Endothelial cell of umbilical vein (primary cell): Measurements from ENCODE around the gene GLRX5. TPM values are rescaled to one million over a fixed set of nuclear protein-coding genes. Genes with fewer than 3 reads are reported as not detected.

Source experiments
- BruUV-seq: library from RNA; stranded (reverse); fragments of 400-500 nt; replicated peaks from 2 replicates; lab custom pipeline; 2021; lab: Mats Ljungman, UMichigan
- CTCF ChIA-PET: fragments of 300-600, 350-600 bp; sonication (Branson Sonifier 250); formaldehyde crosslinking; loops from one replicate; lab custom pipeline; 2021; ENCODE audit warnings: antibody characterized with exemption, inconsistent platforms; lab: Charles Lee
- POLR2A ChIA-PET: fragments of 300-600, 350-600 bp; sonication (Branson Sonifier 250); formaldehyde crosslinking; loops from one replicate; lab custom pipeline; 2021; ENCODE audit warnings: antibody characterized with exemption, inconsistent platforms; lab: Charles Lee
- DNase-seq: peaks from one replicate; pipeline ENCODE4 v3.0.0-alpha.2; 2011; ENCODE audit warnings: low read depth, low spot score
- FAIRE-seq: peaks from 2 replicates; lab custom pipeline; 2011; peaks lifted over from hg19 to GRCh38; lab: Jason Lieb, UNC
- H2AFZ ChIP-seq: 2 replicates; pipeline ENCODE4 v1.6.0; 2012; ENCODE audit warnings: low read depth, low read length, control low read depth, inconsistent platforms
- H3K27ac ChIP-seq: 2 replicates; pipeline ENCODE4 v1.5.1; 2011; ENCODE audit warnings: low read depth, mild to moderate bottlenecking, control low read depth, low read length, moderate library complexity; ENCODE audit not compliant: insufficient read depth
- H3K27me3 ChIP-seq, 2 experiments: 2 replicates each; pipeline versions ENCODE4 v1.6.0 to v1.6.1; 2011; ENCODE audit warnings: low read length in 2 of 2, mixed read lengths in 1 of 2; ENCODE audit not compliant: control insufficient read depth in 2 of 2, insufficient read depth in 2 of 2
- H3K36me3 ChIP-seq, 2 experiments: 2 replicates in 1 of 2; 3 replicates in 1 of 2; pipeline ENCODE4 v1.5.1; 2011; ENCODE audit warnings: low read length in 2 of 2, mild to moderate bottlenecking in 1 of 2, moderate library complexity in 1 of 2; ENCODE audit not compliant: control insufficient read depth in 2 of 2, insufficient read depth in 2 of 2; ENCODE audit errors: extremely low read depth in 1 of 2
- H3K4me1 ChIP-seq: 3 replicates; pipeline ENCODE4 v1.5.1; 2011; ENCODE audit warnings: mild to moderate bottlenecking, low read length; ENCODE audit not compliant: control insufficient read depth, insufficient read depth; ENCODE audit errors: extremely low read depth
- H3K4me2 ChIP-seq: 2 replicates; pipeline ENCODE4 v1.6.1; 2011; ENCODE audit warnings: low read length, control low read depth, mixed read lengths; ENCODE audit not compliant: insufficient read depth
- H3K4me3 ChIP-seq, 3 experiments: fragments of 200-600 bp in 1 of 3; sonication (generic), shearing (Covaris generic) in 1 of 3; replicated peaks in 1 of 3; 2 replicates each; pipeline ENCODE4 v1.5.1; 2011 to 2016; ENCODE audit warnings: control low read depth in 3 of 3, low read length in 3 of 3, mild to moderate bottlenecking in 2 of 3, inconsistent platforms in 1 of 3, low read depth in 1 of 3, moderate library complexity in 1 of 3; ENCODE audit not compliant: insufficient read depth in 1 of 3
- H3K79me2 ChIP-seq: 2 replicates; pipeline ENCODE4 v1.6.0; 2012; ENCODE audit warnings: low read length, inconsistent platforms; ENCODE audit not compliant: control insufficient read depth, insufficient read depth
- H3K9ac ChIP-seq: replicated peaks from 2 replicates; pipeline ENCODE3; 2011; ENCODE audit warnings: low read length, control low read depth; ENCODE audit not compliant: insufficient read depth; ENCODE audit errors: extremely low read depth
- H3K9me1 ChIP-seq: replicated peaks from 3 replicates; pipeline ENCODE4 v1.6.0; 2011; ENCODE audit warnings: mild to moderate bottlenecking, low read length; ENCODE audit not compliant: control insufficient read depth, insufficient read depth; ENCODE audit errors: extremely low read depth
- H3K9me3 ChIP-seq: replicated peaks from 2 replicates; pipeline ENCODE4 v1.5.1; 2012; ENCODE audit warnings: low read length, inconsistent platforms; ENCODE audit not compliant: control insufficient read depth, insufficient read depth
- H4K20me1 ChIP-seq: replicated peaks from 2 replicates; pipeline ENCODE3; 2011; ENCODE audit warnings: mild to moderate bottlenecking, low read length; ENCODE audit not compliant: control insufficient read depth, insufficient read depth; ENCODE audit errors: extremely low read depth
- EZH2 ChIP-seq: IDR thresholded peaks from 2 replicates; pipeline ENCODE4 v1.6.1; 2012; ENCODE audit warnings: borderline replicate concordance, low read depth, mild to moderate bottlenecking, moderate library complexity, low read length, inconsistent platforms; ENCODE audit not compliant: severe bottlenecking
- FOS ChIP-seq: IDR thresholded peaks from 2 replicates; pipeline ENCODE4 v1.6.1; 2011; ENCODE audit warnings: mild to moderate bottlenecking, low read length, moderate library complexity, borderline replicate concordance; ENCODE audit not compliant: insufficient read depth
- GATA2 ChIP-seq: IDR thresholded peaks from 2 replicates; pipeline ENCODE4 v1.7.0; 2011; ENCODE audit warnings: low read depth, mild to moderate bottlenecking, moderate library complexity, mixed read lengths, low read length; ENCODE audit not compliant: insufficient read length, insufficient read depth
- JUN ChIP-seq: IDR thresholded peaks from 2 replicates; pipeline ENCODE4 v1.6.1; 2011; ENCODE audit warnings: borderline replicate concordance, low read depth; ENCODE audit not compliant: insufficient read length, insufficient read depth
- MYC ChIP-seq: IDR thresholded peaks from one replicate; pipeline ENCODE4 v1.6.1; 2011; ENCODE audit warnings: mild to moderate bottlenecking, low read depth, low read length
- POLR2A ChIP-seq: IDR thresholded peaks from 2 replicates; pipeline ENCODE4 v1.6.1; 2012; ENCODE audit warnings: low read depth, mild to moderate bottlenecking, control low read depth, low read length
- POLR2AphosphoS5 ChIP-seq: IDR thresholded peaks from 2 replicates; pipeline ENCODE4 v1.6.1; 2012; ENCODE audit warnings: low read depth, mild to moderate bottlenecking, control low read depth, low read length, moderate library complexity; ENCODE audit not compliant: insufficient read depth
- dilution Hi-C: fragments of 300-500 bp; cut with MboI; formaldehyde crosslinking; loops from one replicate; pipeline ENCODE4 v1.15.0; 2019; ENCODE audit warnings: low sequenced_read_pairs; ENCODE audit not compliant: extremely low pct_ligation_motif_present
- intact Hi-C: fragments of 100-400 bp; cut with micrococcal nuclease; formaldehyde crosslinking; loops from one replicate; pipeline ENCODE4 v1.10.0; 2022
- polyA plus RNA-seq, 4 experiments: library from polyadenylated mRNA; depleted of rRNA in 3 of 4; stranded (reverse) in 3 of 4; unstranded in 1 of 4; fragments of >200 nt; gene quantifications; 2 replicates each; pipeline versions ENCODE4 v1.2.1 to v1.2.3, GENCODE V29; 2011 to 2012; ENCODE audit warnings: missing spikeins in 1 of 4
- total RNA-seq: library from RNA; stranded (reverse); gene quantifications from 2 replicates; pipeline ENCODE4 v1.2.3, GENCODE V29; 2021
- TF ChIP-seq, protein P1 (sequence below), 2 donors: IDR thresholded peaks; 1 replicate in 1 of 2; 2 replicates in 1 of 2; pipeline ENCODE4 v1.5.1; 2011; ENCODE audit warnings: low read length in 2 of 2, mild to moderate bottlenecking in 2 of 2, moderate library complexity in 2 of 2, control low read depth in 1 of 2, inconsistent platforms in 1 of 2, low read depth in 1 of 2; ENCODE audit not compliant: insufficient read depth in 1 of 2; ENCODE audit errors: extremely low read depth in 1 of 2
- TF ChIP-seq, protein P2 (sequence below): IDR thresholded peaks from 2 replicates; pipeline ENCODE4 v1.6.1; 2011; ENCODE audit not compliant: insufficient read depth, insufficient read length

GLRX5 gene
- total and polyA plus RNA-seq, 2 donors (not counting 3 experiments of a cell fraction or from before 2014, with no cell fraction given) = 42.6 to 52.0 TPM

DNA sequence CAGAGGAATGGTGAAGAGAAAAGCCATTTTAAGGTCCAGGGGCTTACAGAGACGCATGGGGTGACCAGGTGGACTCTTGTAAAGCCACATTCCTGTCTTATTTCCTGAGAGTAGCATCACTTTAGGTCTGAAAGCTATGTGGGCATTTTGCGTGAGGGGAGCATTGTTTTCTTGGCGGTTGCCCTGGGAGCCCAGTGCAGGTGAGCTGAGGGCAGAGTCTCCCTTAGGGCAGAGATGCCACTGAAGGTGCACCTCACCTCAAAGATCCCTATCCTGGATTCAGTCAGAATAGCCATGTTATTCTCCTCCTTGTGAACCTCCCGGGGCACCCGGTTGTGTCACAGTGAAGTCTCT is 12.4 kb downstream of the GLRX5 start:
- Histone ChIP-seq H3K36me3 (no peaks in the 10 kb centered on the region), H3K4me1 (peaks cover 40% of the 10 kb centered on the region), H4K20me1 (no peaks in the 10 kb centered on the region), H3K27ac (peak overlapping the region; percentile 72), H3K4me2 (peak overlapping the region; percentile 61), H3K79me2 (peaks cover 13% of the 10 kb centered on the region), H3K9me1 (no peaks in the 10 kb centered on the region), H2AFZ (no peak overlapping the region), H3K9me3 (no peaks in the 10 kb centered on the region), H3K4me3 (no peak overlapping the region), H3K27me3 (no peaks in the 10 kb centered on the region), H3K9ac (peak overlapping the region; percentile 26)
- ChIA-PET POLR2A (interaction anchor here (1.2 to 1.6 kb wide), 2 partner anchors 12 to 64 kb away, joined by 3 to 6 read pairs; partner anchors contain the start of gene GLRX5), CTCF (interaction anchor here (0.8 to 4.2 kb wide), 9 partner anchors 8 to 227 kb away, joined by 3 to 19 read pairs (median 6); no protein-coding TSS in a partner anchor)
- TF ChIP-seq FOS (no peak), EZH2 (no peak), GATA2 (no peak), POLR2A (no peak), POLR2AphosphoS5 (no peak), JUN (no peak), MYC (no peak)
- TF ChIP-seq, protein P1, sequence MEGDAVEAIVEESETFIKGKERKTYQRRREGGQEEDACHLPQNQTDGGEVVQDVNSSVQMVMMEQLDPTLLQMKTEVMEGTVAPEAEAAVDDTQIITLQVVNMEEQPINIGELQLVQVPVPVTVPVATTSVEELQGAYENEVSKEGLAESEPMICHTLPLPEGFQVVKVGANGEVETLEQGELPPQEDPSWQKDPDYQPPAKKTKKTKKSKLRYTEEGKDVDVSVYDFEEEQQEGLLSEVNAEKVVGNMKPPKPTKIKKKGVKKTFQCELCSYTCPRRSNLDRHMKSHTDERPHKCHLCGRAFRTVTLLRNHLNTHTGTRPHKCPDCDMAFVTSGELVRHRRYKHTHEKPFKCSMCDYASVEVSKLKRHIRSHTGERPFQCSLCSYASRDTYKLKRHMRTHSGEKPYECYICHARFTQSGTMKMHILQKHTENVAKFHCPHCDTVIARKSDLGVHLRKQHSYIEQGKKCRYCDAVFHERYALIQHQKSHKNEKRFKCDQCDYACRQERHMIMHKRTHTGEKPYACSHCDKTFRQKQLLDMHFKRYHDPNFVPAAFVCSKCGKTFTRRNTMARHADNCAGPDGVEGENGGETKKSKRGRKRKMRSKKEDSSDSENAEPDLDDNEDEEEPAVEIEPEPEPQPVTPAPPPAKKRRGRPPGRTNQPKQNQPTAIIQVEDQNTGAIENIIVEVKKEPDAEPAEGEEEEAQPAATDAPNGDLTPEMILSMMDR (IDR thresholded peaks at IDR 0.05; ENCODE audit: extremely low read depth in 1 of 2, insufficient read depth in 1 of 2, low read depth in 1 of 2, low read length in 2 of 2) = no peak
- TF ChIP-seq, protein P2, sequence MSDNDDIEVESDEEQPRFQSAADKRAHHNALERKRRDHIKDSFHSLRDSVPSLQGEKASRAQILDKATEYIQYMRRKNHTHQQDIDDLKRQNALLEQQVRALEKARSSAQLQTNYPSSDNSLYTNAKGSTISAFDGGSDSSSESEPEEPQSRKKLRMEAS = no peak
- TSS peak; percentile 98 for BruUV-seq
- intact Hi-C loops (loop anchor here (1.0 kb wide), 1 partner anchor 13 kb away; no protein-coding TSS in a partner anchor), dilution Hi-C loops (no loop called here)
- DNase-seq = no peak
- FAIRE-seq = no peak
